ENCODE results near the gene ANO7. TPM values are rescaled to one million over a fixed set of nuclear protein-coding genes. Genes with fewer than 3 reads are reported as not detected.

Gene ANO7
- polyA plus RNA-seq, 6 donors from 2014 or later: not detected

Other genes with a start within 250 kb of the ANO7 start
- gene SNED1, start 190.1 kb upstream of the ANO7 start, polyA plus RNA-seq (ENCODE audit: low read depth in 6 of 6): 1 to 10 TPM in 5 of 6 donors, under 1 TPM in 1; 0.75 to 3.2 (median 1.3) TPM
- gene MTERF4, start 86.4 kb upstream of the ANO7 start, polyA plus RNA-seq (ENCODE audit: low read depth in 6 of 6): 10 to 100 TPM; 45.7 to 71.2 (median 58.3) TPM
- gene PASK, start 39.2 kb upstream of the ANO7 start, polyA plus RNA-seq (ENCODE audit: low read depth in 6 of 6): 10 to 100 TPM in 2 of 6 donors, 1 to 10 TPM in 4; 3.9 to 17.4 (median 9.1) TPM
- 100 to 1,000 TPM in 5 of 6 donors, 10 to 100 TPM in 1; 96.4 to 130 (median 112) TPM for gene PPP1R7, start 38.2 kb upstream of the ANO7 start, polyA plus RNA-seq (ENCODE audit: low read depth in 6 of 6)
- gene HDLBP, start 127.0 kb downstream of the ANO7 start, polyA plus RNA-seq (ENCODE audit: low read depth in 6 of 6): 10 to 100 TPM in 5 of 6 donors, 1 to 10 TPM in 1; 10.0 to 54.7 (median 28.7) TPM
- gene SEPTIN2, start 127.2 kb downstream of the ANO7 start, polyA plus RNA-seq (ENCODE audit: low read depth in 6 of 6): 100 to 1,000 TPM in 5 of 6 donors, 10 to 100 TPM in 1; 91.6 to 177 (median 125) TPM
- gene FARP2, start 167.6 kb downstream of the ANO7 start, polyA plus RNA-seq (ENCODE audit: low read depth in 6 of 6): 10 to 100 TPM; 24.4 to 35.6 (median 29.5) TPM

Data from naive B cell (primary cell).